NCI-H2107 treated with DMSO at 0.1 percent for 48 hours (cell line): ENCODE data around the gene DRGX.

ENCODE experiments used
- DNase-seq: peaks from one replicate; lab custom pipeline; 2025; ENCODE audit not compliant: unreplicated experiment; lab: John Stamatoyannopoulos, UW

The DRGX gene

DNA sequence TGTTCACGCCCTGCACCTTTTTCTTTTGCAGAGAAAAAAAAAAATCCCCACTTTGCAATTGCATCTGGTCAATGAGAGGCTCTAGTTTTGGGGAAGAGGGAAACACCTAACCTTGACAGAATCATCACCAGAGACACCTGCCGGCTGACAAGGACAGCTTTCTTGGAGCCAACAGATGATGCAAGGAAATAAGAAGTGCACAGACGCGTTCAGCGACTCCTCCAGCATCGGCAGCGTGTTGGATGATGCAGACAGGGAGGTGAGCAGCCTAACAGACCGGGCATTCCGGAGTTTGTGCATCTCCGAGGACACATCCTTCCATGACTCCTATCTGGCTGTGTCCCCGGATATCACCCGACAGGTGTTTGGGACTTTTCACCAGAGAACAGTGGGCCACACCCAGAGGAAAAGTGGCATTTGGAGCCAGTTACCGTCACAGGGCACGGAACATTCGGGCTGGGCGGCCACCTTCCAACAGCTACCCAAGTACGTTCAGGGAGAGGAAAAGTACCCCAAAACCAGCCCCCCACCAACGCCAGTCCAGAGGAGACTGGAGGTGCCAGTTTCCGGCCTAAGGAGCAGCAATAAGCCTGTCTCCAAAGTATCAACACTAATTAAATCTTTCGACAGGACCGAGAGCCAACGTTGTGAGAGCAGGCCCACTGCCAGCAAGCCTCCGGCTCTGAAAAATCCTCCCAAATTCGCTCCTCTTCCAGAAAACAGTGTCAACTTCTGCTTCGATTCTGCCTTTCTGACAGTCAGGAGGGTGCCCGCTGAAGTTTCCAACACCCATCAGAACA is 73.3 kb downstream of the DRGX start:
- no peak for DNase-seq

DNA sequence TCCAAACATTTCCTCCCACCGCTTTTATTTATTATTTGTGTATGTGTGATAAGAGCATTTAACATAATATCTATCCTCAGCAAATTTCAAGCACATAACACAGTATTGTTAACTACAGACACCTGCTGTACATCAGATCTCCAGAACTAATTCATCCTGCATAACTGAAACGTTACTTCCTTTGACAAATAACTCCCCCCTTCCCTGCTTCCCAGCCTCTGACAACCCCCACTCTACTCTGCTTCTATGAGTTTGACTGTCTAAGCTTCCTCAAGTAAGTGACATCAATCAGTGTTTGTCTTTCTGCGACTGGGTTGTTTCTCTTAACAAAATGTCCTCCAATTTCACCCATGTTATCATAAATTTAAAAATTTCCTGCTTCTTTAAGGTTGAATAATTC is 74.9 kb downstream of the DRGX start:
- no peak for DNase-seq

DNA sequence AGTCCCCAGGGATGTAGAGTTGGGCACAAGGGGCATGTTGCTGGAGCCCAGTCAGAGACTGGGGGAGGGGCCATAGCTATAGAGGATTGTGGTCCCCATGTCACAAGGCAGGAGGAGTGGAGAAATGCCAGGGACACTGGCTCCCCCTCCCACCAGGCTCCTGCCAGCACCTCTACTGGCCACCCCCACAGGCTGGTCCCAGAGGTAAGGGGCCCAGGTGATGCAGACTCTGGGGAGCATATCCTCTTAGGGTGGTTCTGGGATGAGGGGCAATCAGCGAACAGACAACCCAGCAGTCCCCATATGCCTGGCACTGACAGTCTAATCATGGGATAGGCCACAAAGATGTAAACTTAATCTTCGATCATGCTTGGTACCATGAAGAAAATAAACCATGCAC is 75.7 kb downstream of the DRGX start:
- no peak for DNase-seq

DNA sequence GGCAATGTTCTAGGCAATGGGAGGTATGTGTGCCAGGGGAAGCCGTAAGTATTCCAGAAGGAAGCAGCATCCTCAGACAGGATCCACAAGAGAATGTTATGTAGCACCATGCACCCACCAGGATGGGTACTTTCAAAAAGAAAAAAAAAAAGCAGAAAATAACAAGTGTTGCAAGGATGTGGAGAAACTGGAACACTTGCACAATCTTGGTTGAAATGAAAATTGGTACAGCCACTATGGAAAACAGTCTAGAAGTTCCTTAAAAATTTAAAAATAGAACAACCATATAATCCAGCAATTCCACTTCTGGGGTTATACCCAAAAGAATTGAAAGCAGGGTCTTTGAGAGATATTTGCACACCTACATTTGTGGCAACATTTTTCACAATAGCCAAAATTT is 76.7 kb downstream of the DRGX start:
- DNase-seq, result no peak

DNA sequence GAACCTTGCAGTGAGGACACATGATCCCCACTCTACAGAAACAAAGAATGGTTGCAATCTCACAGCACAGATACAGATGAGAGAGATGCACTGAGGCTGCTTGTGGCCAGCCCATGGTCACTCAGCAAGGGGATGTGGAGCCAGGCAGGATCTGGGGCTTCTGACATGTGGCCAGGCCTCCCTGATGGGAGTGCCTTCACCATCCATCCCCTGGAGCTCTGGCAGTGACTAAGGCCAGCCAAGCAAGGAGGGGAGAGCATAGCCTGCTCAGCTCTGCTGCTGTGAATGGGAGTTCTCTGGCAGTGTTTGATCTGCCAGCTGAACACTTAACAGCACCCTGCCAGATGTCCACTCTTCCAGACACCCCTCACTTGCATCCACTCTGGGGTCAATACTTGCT is 77.1 kb downstream of the DRGX start:
- no peak for DNase-seq

DNA sequence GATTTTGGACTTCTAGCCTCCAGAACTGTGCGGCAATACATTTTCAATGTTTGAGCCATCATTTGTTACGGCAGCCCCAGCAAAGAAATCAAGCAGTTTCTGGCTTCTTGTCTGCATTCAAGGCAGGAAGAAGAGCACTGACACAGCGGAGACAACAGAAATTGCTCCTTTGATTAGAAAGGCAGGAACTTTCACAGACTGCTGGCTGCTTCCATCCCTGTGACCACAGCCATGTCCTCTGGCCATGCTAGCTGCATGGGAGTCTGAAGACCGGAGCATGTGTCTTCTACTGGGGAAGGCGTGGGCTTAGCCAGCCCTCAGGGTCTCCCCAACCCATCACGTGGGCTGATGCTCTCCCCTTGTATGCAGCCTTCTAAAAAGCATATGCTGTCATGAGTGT is 77.9 kb downstream of the DRGX start:
- no peak for DNase-seq

DNA sequence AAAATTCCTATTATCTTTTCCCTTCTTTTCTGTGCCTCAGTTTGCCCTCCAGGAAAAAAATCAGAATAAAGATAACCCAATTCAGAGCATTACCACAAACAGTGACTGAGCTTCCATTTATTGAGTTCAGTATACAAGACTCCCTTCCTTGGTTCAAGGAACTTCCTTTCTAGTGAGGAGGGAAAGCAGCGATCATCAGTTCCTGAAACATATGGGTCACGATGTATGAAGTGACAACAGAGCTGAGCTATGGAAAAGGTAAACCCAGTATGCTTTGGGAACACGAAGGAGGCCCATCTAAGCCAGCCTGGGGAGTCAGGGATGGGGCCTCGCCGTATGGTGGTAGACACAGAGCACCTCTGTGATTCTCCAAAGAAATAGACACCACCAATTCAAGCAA is 81.1 kb downstream of the DRGX start:
- DNase-seq, result no peak
